HG03064 (cell line): Measurements from ENCODE around the gene SORCS3.

ENCODE experiments used
- ATAC-seq: cut with Tn5 transposase; IDR thresholded peaks from one replicate; pipeline ENCODE4 v1.9.1; 2021; ENCODE audit warnings: low read depth; ENCODE audit not compliant: unreplicated experiment

SORCS3 gene

DNA sequence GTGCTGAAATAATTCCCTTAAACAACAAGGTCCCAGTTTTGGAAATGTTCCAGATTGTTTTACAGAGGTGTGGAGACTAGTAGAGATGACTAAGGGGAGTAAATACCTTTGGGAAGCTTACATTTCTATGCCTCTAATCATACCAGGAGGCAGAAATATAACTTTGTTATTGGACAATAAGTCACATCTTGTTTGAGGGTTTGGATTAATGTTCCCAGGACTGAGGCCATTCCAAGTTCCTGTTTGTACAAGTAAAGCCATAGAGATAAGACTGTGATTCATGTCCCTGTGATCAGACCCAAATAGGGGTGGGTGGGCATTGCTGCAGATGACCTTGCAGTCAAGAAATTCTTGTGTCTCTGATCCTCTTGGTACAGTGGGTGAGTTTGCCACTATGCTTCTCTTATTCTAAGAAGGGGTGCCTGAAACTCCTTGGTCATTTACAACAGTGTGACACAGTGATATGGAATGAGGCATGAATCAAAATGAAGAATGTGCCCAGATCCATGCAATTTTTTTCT is 508.3 kb downstream of the SORCS3 start:
- no peak for ATAC-seq

DNA sequence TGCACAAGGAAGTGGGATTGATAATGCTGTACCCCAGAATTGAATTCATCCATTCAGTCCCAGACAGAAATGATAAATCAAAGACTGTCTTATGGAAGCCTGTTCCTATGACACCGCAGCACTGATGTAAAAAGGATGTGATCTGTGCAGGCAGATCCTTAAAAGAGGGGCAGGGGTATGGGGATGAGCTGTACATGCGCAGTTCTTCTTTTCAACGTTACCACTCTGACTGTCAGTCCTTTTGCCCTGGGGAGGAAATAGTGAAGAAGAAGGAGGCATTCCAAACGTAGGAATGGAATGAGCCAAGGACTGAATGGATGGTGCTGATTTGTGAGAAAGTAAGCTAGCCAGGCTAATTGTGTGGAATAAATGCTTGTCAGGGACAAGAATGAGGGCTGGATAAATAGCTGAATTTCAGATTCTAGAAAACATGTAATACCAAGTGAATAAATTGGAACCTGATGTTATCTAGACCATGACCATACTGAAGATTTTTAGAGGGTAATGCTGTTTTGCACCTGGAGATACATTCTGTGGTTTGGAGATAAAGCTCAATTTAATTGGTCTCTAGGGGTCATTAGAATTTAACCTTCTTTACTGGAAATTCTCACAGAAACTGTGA is 509.3 kb downstream of the SORCS3 start:
- ATAC-seq: no peak

DNA sequence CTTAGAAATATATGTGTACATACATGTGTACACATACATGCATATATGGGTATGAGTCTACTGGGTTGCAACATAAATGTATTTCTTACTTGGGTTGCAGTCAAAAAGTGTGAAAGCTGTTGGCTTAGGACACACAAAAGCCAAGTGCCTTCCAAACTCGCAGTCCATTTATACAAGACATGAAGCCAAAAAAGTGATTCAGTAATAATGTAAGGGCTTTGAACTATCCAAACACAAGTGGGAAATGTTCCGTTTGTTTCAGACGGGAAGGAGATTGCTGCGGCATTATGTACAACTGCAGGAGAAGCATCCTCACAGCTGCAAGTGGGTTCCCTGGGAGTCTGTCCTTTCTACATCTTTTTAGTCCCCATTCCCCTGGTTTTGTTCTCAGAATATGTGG is 513.6 kb downstream of the SORCS3 start:
- no peak for ATAC-seq

DNA sequence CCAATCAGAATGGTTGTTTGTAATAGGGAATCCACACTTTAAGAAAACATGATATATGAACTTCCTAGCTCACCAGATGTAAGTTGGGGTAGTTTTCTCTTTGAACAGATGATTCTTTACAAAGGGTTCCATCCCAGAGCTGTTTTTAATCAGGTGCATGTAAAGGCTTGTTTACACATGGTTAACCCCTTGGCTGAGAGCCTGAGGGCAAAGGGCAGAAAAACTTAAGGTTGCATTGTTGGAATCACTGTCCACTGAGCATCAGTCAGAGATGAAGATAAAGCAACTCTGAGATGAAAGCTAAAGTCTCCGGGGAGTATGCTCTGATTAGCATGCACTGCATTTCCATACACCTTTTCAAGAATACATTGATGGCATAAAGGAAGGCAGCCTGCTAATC is 518.2 kb downstream of the SORCS3 start:
- no peak for ATAC-seq

DNA sequence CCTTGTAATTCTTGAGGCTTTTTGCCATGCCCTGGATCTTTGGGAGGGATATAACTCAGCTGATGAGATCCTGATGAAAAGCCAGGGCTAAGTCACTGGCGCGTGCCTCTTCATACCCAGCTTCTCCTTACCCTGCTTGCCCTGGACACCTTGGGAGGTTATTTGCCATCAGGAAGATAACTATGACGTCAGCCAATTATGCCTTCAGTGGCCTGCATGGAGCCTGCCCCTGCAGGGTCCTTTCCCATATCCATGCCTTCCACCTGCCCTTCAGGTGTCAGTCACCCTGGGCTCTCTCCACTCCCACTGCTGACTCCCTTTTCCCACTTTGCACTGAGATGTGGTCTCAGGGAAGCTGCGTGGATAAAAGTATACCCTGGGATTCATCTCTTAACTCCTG is 520.1 kb downstream of the SORCS3 start:
- no peak for ATAC-seq

DNA sequence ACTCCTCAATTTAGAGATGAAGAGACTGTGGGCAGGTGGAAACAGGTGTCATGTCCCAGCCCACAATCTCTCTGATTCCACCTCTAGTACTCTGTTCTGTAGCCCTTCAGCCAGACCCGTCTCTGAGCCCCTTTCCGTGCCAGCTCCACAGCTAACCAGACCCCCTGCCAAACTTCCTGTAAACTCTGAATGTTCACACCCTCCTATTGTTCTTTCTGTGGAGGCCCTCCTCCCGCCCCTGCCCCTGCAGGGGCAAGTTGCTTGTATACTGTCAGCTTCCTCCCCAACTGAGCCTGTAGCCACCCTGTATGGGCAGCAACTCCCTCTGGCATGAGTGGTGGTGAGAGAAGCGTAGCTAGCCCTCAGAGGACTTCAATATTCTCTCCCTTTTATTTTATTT is 520.7 kb downstream of the SORCS3 start:
- ATAC-seq: no peak

DNA sequence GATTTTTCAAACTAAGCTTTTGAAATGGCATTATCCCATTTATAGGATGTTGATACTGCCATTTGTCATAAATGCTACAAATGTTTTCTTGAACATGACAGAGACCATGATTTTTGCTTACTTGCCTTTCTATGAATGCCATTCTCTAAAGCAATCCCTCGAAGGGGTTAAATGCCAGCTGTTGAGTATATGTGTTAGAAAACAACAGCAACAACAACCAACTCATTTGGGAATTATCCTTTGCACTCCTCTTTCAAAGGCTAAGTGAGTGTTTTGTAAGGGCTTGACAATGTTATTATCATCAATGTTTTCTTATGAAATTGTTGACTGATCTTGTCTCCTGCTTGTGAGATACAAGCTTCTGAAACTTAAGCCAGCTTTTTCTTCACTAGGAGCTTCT is 529.4 kb downstream of the SORCS3 start:
- ATAC-seq: no peak

DNA sequence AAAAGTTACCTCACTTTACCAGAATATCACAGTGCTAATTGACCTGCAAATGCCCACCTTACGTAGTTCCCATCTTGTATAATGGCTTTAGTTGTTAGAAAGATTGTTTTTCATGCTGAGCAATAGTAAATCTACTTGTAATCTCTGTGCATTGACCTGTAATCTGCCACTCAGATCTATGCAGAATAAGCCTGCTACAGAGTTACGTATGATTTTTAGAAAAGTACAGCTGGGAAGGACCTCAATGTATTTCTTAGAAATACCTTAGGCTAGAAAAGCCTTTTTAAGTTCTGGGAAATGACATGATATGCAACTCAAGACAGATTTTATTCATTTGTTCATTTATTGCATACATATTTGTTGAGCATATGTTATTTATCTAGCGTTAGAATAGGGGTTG is 530.9 kb downstream of the SORCS3 start:
- no peak for ATAC-seq

DNA sequence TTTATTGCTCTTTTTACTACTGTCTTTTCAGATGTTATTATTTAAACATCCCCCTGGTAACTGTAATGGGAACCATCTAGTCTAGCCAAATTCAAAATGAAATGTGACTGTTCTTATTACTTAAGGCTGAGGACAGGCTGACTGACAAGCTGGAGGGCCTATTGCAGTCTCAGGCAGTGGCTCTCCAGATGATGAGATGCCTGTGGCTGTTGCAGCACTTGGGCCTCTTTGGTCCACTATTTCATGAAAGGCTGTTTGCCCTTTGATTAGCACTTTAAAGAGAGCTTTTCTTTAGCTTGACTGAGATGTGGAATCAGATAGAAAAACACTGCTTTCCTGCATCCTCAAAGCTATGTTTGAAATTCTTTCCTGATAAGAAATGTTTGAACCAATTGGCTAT is 540.5 kb downstream of the SORCS3 start:
- ATAC-seq: no peak

DNA sequence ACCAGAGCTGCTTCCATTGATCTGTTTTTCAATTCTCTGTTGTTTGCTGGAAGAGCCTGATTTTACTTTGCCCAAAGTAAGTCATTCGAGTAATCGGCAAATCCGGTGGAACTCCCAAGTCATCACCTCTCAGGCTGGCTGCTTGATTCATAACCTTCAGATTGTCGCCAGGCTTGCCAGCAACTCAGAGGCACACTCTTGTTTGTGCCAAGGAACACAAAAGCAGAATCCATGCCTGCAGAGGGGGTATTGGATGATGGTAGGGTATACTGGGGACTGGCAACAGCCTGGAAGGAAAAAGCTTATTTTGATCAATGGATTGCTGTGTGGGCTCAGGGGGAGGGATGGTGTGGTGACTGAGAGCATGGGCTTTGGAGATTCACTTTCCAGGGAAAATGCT is 542.4 kb downstream of the SORCS3 start:
- ATAC-seq: no peak

DNA sequence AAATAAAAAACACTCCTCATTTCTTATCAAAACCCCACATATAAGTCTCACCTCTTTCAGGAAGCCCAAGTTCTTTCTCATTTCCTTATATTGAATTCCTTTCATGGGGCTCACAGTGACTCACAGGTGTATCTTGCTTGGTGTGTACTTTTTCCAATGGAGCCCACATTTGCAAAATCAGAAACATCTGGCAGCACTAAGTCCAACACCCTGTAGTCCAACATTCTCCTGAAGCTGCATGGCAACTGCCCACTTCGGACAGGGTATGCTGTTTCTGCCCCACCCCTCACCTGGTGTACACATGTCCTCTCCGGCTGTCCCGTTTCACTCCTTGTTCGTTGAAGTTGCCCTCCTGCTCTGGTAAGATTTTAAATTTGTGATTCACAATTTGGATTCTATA is 544.1 kb downstream of the SORCS3 start:
- ATAC-seq: no peak

DNA sequence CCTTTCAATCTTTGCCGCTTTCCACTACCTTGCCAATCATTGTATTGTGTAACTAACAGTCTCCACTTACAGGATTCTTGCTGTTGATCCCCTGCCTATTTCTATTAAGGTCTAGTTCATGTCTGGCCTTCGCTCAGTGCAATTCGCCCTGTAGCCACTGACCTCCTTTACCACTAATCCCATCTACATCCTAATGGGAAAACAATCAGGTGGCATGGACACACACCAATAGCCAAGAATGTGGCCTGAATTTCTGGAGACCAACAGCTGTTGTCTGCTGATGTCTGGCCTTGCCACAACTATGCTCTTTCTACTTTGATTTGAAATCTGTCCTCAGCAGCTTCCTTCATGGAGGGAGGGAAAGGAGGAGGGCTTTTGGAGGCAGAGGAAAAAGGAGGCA is 546.2 kb downstream of the SORCS3 start:
- no peak for ATAC-seq

DNA sequence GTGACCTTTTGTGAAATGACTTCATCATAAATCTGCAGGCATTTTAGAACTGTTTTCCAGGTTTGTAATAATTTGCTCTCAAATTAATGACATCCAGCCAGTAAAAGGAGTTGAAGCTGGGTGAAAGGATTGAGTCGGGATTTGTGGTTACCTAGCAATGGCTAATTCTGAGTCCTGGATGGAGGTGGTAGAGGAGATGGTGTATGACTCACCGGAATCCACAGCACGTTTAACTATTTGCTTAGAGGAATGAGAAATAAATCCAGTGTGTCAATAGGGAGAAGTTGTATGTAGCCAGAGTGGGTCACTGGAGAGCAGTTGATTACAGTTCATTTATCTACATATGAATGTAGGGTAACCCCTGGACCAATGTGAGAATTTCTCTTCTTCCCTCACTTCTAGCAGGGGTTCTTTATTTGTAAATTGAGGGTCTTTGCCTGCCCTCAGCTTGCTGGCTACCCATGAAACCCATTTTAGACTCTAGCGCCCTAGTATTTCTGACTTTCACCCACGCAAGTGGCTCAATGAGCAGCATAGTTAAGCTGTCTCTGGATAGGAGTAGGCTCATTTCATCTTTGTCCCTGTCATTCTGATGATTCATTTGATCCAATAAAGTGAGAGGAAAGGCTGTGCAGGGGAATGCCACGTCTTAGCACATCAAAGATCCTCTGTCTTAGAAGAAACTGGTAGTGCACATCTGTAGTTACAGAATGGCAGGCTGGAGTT is 547.8 kb downstream of the SORCS3 start:
- ATAC-seq: no peak

DNA sequence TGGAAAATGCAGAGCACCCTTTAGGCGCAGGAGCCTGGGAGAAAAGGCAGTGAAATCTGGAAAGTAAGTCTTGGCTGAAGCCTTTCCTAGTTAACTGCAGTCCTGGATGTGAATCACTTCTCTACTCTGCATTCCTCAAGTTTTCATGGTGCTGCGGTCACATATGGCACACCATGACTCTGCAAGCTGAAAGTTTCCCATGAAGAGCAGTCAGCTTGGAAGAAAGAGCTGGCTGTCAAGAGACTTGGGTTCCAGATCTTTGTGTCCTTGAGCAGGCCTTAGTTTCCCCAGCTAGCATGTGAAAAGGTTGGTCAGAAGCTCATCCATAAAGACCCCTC is 548.3 kb downstream of the SORCS3 start:
- ATAC-seq: no peak

DNA sequence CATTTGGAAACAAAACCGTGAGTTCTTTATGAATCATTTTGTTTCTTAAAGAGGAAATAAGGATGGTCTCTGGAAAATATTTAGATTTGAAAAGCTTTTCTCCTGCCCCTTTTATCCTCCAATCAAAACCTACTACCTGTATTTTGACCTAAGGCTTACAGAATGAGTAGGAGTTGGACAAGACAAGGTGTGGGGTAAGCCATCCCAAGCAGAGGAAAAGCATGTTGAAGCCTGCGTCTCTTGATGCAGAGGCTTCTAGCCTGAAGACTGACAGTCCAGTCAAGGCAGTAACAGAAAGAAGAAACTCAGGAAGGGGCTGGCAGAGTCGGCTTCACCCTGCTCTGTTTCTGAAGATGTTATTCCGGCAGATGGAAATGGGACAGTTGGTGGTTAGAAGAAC is 551.1 kb downstream of the SORCS3 start:
- no peak for ATAC-seq

DNA sequence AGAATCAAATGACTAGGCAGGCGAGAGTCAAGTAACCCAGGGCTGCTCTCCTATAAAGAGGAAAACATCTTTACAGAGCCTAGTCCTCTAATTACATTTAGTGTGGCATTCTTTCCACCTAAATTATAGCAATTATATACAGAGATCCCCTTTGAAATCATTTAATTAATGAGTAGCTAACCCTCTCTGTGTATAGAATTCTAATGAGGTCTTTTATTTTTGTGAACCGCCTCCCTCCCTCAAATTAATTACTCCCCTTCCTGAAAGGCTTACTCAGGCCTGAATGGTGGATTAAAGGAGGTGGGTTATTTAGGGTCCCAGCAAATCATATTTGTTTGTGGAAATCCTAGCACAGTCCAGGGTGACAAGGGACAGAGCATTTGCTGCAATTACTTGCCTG is 551.8 kb downstream of the SORCS3 start:
- no peak for ATAC-seq

DNA sequence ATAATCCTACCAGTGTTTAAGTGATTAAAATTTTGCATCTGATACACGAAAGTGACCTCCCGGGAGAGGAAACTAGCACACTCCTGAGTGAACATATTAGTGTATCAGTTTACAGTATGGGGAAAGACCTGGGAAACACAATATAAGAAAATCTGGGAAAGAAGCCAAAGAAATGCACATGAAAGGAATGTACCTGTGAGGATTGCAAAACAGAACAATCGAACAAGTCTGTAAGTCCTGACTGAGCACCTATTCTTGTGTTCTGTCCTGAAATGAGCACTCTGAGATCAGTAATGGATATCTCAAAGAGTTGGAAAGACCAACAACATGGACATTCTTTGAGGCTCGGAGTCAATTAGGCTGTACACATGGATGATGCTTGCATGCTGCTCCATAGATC is 554.7 kb downstream of the SORCS3 start:
- no peak for ATAC-seq

DNA sequence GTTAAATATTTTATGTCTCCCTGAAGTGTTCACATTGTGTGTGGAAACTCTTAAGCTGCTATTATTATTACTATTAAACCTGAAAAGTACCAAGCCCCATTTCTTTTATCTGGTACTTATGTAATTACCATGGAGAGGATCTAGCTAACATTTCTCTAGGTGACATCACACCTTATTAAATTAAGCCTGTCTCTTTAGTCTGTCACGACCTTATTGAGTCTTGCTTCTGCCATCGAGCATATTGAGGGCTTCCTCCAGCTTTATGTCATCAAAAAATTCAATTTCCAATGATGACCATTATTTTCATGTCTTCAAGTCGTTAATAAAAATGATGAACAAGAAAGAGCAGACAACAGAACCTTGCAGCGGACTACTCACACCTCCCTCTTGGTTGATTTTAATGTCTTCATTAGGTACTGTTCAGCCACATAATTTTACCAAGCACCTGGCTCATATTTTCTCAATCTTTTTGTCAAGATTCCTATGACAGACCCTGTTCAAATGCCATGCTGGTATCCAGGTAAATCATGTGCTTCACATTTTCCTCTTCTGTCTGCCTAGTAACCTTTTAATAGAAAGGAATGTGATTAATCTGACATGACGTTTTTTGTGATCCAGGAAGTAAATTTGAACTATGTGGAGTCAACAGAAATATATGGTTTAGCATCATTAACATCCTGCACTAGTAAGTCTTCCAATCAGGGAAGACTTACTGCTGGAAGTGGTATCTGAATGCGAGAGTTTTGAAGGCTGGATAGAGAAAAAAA is 556.7 kb downstream of the SORCS3 start:
- no peak for ATAC-seq

DNA sequence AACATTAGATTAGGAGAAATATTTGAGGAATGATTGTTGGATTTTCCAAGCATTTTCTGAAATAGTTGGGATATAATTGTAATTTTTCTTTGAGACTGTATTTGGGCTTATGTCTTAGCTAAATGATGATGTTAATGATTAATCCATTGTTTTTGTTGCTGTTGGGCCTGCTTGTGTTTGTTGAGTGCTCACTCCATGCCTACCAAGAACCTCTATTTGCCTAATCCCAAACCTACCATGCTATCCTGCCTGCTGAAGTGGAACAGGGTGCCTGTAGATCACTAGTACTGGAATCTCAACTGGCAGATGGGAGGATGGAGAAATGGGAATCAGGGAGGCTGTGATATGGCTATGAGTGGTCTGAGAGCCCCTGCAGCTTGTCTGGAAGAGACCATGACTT is 565.5 kb downstream of the SORCS3 start:
- ATAC-seq: no peak

DNA sequence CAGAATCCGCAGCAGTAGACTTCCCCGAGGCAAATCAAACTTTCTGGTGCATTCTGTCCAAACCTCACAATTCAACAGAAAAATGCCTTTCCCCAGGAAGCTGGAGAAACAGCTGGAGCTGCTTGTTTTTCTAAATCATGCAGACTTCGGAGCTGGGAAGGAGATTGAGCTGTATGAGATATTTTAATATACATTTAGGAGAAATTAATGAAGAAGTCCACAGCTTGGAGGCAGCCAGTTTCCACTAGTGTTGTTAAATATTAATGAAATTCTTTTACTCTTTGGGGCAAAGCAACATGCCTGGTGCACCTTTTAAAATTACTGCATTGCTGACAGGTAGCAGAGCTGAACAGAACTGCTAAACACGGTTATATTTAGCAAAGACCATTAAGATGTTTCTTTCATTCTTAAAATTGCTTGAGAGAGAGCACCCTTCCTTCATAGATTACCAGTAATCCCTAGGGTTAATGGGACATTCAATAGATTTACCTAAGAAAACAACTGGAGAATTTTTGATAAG is 566.4 kb downstream of the SORCS3 start:
- ATAC-seq: no peak

DNA sequence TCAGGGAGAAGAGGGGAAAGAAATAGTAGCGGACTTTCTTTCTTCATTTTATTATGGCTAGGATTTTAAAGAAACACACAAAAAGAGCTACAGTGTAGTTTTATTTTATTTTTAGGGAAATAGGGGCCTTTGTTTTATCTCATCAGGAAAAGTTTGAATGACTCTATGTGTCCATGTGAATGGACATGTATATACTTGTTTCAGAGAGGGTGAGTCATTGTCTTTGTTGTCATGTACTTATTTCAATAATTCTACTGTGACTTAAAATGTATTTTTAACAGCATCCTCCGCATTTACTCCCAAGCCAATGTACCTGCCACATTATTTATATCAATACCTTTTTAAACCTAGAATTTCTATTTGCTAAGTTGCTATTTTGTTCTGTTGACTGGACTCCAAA is 569.5 kb downstream of the SORCS3 start:
- ATAC-seq: no peak

DNA sequence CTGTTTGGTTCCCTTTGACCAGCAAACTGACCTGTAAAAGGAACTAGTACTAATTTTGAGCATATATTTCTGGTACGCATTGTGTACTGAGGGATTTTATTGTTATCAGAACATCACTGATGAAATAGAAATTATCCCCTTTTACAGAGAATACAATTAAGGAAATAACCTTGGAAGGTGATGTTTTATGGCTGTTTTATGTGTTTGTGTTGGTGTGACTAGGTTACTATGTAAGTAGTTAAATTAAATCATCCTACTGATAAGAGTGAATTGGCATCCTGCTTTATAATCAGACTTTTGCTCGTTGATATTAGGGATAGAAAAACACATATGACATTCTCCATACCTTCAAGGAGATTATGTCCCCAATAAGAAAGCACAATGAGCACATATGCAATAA is 596.6 kb downstream of the SORCS3 start:
- no peak for ATAC-seq
